GM18519 (cell line): ENCODE measurements around the gene FBXL2.
"Not testable (repeated sequence)": the region's sequence is repeated elsewhere in the genome, so short reads cannot be mapped to it uniquely, and the experiment has no call there.

Source experiments
- ATAC-seq: cut with Tn5 transposase; IDR thresholded peaks from one replicate; pipeline ENCODE4 v1.9.1; 2021; ENCODE audit warnings: mild to moderate bottlenecking, moderate library complexity; ENCODE audit not compliant: unreplicated experiment, low FRiP score

Gene FBXL2

DNA sequence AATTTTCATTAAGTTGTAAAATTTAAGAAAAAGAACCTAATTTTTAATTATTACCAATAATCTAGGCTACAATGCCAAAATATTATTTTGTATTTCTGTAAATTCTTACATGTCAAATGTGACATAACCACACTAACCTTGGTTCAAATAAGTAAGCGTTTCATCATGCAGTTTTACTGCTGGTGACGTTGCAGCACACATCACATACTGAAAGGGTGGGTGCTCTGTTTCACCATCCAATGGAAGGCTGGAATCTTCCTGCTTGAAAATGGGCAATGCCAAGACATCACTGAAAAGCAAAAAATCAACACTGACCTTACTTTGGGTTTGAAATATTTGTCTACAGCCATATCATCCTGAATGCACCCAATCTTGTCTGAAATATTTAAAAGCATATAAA is 148.2 kb downstream of the FBXL2 start:
- no peak for ATAC-seq

DNA sequence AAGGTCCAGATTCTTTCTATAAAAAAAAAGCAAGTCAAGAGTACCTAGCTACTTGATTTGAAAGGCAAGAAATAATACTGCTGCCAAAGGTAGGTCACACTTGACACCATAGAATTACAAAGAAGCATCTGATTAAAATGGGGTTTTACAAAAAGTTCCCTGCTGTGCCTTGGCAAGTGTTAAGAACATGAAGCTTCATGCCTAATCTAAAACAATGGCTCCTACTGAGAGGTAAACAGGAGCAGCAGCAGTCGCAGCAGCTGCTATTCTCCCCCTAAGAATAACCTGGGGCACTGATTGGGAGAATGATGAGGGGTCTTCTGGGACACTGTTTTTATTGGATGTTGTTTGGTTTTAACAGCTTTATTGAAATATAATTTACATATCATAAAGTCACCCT is 148.8 kb downstream of the FBXL2 start:
- ATAC-seq = no peak

DNA sequence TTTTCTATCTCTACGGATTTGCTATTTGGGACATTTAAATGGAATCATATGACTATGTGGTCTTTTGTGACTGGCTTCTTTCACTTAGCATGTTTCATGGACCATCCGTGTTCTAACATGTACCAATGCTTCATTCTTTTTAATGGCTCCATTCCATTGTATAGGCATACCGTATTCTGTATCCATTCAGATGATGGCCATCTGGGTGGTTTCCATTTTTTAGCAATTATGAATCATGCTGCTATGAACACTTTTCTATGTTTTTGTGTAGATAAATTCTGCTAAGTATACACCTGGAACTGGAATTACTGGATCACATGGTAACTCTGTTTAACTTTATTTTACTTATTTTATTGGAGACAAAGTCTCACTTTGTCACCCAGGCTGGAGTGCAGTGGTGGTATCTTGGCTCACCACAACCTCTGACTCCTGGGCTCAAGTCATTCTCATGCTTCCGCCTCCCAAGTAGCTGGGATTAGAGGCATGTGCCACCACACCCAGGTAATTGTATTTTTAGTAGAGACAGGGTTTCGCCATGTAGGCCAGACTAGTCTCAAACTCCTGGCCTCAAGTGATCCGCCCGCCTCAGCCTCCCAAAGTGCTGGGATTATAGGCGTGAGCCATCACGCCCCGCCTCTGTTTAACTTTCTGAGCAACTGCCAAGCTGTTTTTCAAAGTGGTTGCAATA is 149.5 kb downstream of the FBXL2 start:
- ATAC-seq = no peak

DNA sequence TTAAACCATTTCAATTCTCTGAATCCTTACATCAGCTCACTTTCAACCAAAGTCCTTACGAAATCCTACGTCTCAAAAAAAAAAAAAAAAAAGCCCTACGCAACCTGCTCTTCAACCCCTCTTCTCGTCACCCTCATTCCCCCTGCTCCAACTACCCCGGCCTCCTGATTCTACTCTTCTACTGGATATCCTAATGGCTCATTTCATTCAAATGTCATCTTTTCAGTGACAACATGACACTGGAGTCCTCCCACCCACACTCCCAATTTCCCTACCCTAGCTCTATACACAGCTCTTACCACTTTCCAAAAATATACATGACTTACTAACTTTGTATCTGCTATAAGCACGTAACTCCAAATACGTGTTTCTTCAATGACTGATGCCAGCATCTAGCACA is 151.5 kb downstream of the FBXL2 start:
- ATAC-seq = no peak

DNA sequence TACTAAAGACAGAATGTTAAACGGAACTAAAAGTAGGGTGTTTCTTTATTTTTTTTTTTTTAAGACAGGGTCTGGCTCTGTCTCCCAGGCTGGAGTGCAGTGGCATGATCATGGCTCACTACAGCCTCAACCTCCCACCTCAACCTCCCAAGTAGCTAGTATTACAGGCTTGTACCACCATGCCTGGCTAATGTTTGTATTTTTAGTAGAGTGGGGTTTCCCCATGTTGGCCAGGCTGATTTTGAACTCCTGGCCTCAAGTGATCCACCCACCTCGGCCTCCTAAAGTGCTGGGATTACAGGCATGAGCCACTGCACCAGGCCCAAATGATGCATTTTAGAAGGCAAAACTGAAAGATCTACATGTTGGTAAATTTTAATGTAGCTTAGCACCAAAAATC is 152.1 kb downstream of the FBXL2 start:
- not testable (repeated sequence) for ATAC-seq

DNA sequence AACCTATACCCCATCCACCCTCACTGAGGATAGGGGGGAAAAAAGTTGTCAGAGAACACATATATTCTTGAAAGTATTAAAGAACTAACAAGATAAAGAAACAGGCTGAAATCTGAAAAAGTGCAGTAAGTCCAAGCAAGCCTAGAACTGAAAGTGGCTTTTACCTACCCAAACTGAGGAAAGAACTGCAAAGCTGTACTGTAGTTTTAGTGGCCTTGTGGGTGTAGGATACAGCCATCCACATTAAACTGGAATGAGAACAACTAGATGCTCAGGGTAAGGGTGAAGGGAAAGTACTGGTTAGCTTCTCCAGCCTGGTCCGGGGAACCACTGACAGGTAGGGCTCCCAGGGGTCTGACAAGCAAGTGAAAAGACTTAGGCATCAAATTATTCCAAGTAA is 152.8 kb downstream of the FBXL2 start:
- ATAC-seq = no peak

DNA sequence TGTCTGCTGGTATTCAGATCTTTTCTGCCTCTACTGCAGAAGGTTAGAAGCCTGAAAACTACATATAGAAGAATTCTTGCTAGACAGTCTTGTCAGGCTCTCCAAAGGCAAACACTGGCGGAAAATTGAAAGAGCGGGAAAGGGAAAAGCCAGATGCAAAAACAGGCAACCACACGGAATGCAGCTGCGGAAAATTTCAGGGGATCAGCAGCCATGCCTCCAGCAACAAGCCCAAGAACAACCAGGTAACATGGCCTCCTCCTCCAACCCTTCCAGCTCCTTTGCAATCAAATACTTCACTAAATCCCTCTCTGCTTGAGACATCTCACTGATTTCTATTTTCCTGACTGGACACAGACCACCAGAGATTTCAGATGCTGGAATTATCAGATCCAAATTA is 153.3 kb downstream of the FBXL2 start:
- ATAC-seq = no peak

DNA sequence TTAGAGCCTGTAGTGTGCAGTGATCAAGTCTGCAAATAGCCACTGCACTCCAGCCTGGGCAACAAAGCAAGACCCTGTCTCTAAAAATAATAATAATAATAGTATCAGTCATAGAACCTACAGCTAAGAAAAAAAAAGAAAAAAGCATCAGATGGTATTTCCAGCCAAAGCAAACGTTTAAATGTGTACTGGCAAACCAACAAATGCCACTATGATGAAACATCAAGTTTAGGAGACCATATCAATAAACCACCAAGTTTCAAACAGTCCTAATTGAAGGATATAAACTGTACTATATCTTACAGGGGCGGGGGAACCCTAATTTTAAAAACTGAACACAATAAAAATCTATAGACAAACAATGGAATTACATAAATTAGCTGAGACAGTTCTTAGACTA is 156.6 kb downstream of the FBXL2 start:
- no peak for ATAC-seq
